PC-3 (cell line): Measurements from ENCODE around the gene MAPK8.

ENCODE experiments used
- CTCF ChIP-seq: fragments of 300-600 bp; sonication (generic); conservative IDR thresholded peaks from 2 replicates; pipeline ENCODE4 v1.5.1; 2017; ENCODE audit warnings: antibody characterized with exemption, low read depth, mild to moderate bottlenecking, low read length
- EZH2 ChIP-seq: fragments of 300-600 bp; sonication (generic); IDR thresholded peaks from one replicate; pipeline ENCODE4 v1.6.1; 2017; ENCODE audit warnings: antibody characterized with exemption, mild to moderate bottlenecking, low read length; ENCODE audit not compliant: unreplicated experiment
- EZH2phosphoT487 ChIP-seq: fragments of 300-600 bp; sonication (generic); IDR thresholded peaks from 2 replicates; pipeline ENCODE4 v1.6.1; 2018; ENCODE audit warnings: mild to moderate bottlenecking, antibody characterized with exemption, low read length, borderline replicate concordance

DNA sequence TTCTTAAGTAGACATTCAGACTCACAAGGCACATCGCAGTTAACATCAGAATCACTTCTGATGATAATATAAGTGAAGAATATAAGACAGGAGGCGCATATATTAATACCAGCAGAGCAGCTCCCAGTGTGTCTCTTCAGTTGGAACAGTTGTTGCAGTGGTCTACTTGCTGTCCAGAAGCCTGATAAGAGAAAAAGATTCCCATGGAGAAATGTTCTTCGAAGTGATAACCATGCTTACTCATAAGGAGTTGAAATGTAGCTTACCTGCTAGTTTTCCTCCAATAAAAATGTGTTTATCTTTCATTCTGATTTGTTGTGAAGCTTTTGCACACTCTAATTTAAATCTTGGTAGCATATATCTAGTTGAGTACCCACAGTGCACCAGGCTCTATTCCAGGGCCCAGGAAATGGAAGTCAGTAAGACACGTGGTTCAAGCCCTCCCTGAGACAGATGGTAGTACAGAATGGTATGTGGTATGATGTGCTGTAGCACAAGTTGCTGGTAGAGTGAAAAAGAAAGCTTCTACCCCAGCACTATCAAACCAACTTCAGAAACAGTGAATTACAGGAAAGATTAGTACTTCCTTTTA lies 124.0 kb downstream of the MAPK8 start:
- TF ChIP-seq EZH2phosphoT487, result no peak
- TF ChIP-seq EZH2, result no peak
- TF ChIP-seq CTCF, result no peak
